AG10803 (cell line): ENCODE data around the gene MRPL21.
A peak's percentile ranks its signal among the peaks of the same experiment; 100 is the strongest.

Source experiments
- DNase-seq: peaks from one replicate; pipeline ENCODE4 v3.0.0; 2010; ENCODE audit warnings: low read depth
- H3K4me3 ChIP-seq: 2 replicates; pipeline ENCODE4 v1.5.1; 2011; ENCODE audit warnings: mild to moderate bottlenecking, low read length, control low read depth
- CTCF ChIP-seq: conservative IDR thresholded peaks from 2 replicates; pipeline ENCODE4 v1.5.1; 2011; ENCODE audit warnings: mild to moderate bottlenecking, low read length, control low read depth, inconsistent platforms

MRPL21 gene

GRCh38 chr11:68845351-68846002 lies 58.2 kb downstream of the MRPL21 start:
- TF ChIP-seq CTCF, result no peak
- no peak overlapping the region for H3K4me3 ChIP-seq
- DNase-seq, result no peak

- DNase-seq, result no peak
- TF ChIP-seq CTCF, result no peak; the same call in 1 of the 2 replicates
- no peak overlapping the region for H3K4me3 ChIP-seq
Measured at GRCh38 chr11:68844801-68845200, 58.8 kb downstream of the MRPL21 start.

- H3K4me3 ChIP-seq, result no peak overlapping the region
- TF ChIP-seq CTCF, result no peak
- no peak for DNase-seq
Measured at GRCh38 chr11:68844376-68844775, 59.3 kb downstream of the MRPL21 start.

GRCh38 chr11:68843703-68844312 lies 59.8 kb downstream of the MRPL21 start:
- no peak for DNase-seq
- no peak for TF ChIP-seq CTCF
- peak overlapping the region; percentile 22 for H3K4me3 ChIP-seq

- DNase-seq, result peak; percentile 41
- TF ChIP-seq CTCF, result no peak
- peak overlapping the region; percentile 69 for H3K4me3 ChIP-seq
Measured at GRCh38 chr11:68843052-68843561, 60.5 kb downstream of the MRPL21 start.

GRCh38 chr11:68842427-68843051 lies 61.1 kb downstream of the MRPL21 start:
- peak overlapping the region; percentile 69 for H3K4me3 ChIP-seq
- DNase-seq, result no peak
- no peak for TF ChIP-seq CTCF
